HCT116 (cell line): ENCODE data around the gene SPATA21. TPM values are rescaled to one million over a fixed set of nuclear protein-coding genes. Genes with fewer than 3 reads are reported as not detected.

ENCODE experiments used
- ATAC-seq: fragments of 200-7000 bp; cut with Tn5 transposase; 2 replicates; pipeline ENCODE4 v1.9.1; 2020; ENCODE audit warnings: mild to moderate bottlenecking, moderate library complexity
- BruUV-seq: library from RNA; stranded (reverse); fragments of 400-500 nt; replicated peaks from 2 replicates; lab custom pipeline; 2021; lab: Mats Ljungman, UMichigan
- CTCF ChIA-PET: fragments of 300-600 bp; sonication (Branson Sonifier 250); formaldehyde crosslinking; loops from one replicate; lab custom pipeline; 2021; ENCODE audit warnings: antibody characterized with exemption; lab: Charles Lee
- POLR2A ChIA-PET: fragments of 300-600, 350-600 bp; sonication (Branson Sonifier 250); formaldehyde crosslinking; loops from one replicate; lab custom pipeline; 2021; ENCODE audit warnings: antibody characterized with exemption; lab: Charles Lee
- RAD21 ChIA-PET, 2 experiments: fragments of 300-600 bp; sonication (Branson Sonifier 250); formaldehyde crosslinking; loops; one replicate each; lab custom pipeline; 2023; ENCODE audit warnings: low total read pairs in 2 of 2; ENCODE audit not compliant: uncharacterized antibody in 2 of 2, unreplicated experiment in 2 of 2, low non-redundant PET in 1 of 2; lab: Charles Lee
- DNase-seq: peaks from one replicate; pipeline ENCODE4 v3.0.0-alpha.2; 2010; ENCODE audit warnings: low read depth, low spot score
- H2AFZ ChIP-seq: fragments of 200-600 bp; shearing (Covaris generic), sonication (generic); 2 replicates; pipeline ENCODE4 v1.6.1; 2017; ENCODE audit warnings: low read depth, mixed run types, mixed read lengths, antibody characterized with exemption, low read length; ENCODE audit not compliant: poor library complexity, severe bottlenecking
- H3K27ac ChIP-seq: 2 replicates; pipeline ENCODE4 v1.5.1; 2012; ENCODE audit warnings: low read depth, low read length
- H3K27me3 ChIP-seq: fragments of 200-600 bp; sonication (generic); 2 replicates; pipeline ENCODE4 v1.6.1; 2016; ENCODE audit warnings: mixed run types, low read length, mixed read lengths; ENCODE audit not compliant: insufficient read depth
- H3K36me3 ChIP-seq, 2 experiments: fragments of 200-500 bp in 1 of 2; fragments of 200-600 bp in 1 of 2; sonication (Bioruptor generic) in 1 of 2; sonication (generic) in 1 of 2; 2 replicates each; pipeline versions ENCODE4 v1.5.1 to v1.6.1; 2014 to 2016; ENCODE audit warnings: low read length in 2 of 2, inconsistent platforms in 1 of 2, mixed read lengths in 1 of 2, mixed run types in 1 of 2; ENCODE audit not compliant: insufficient read depth in 2 of 2, control insufficient read depth in 1 of 2
- H3K4me1 ChIP-seq, 2 experiments: fragments of 200-600 bp in 1 of 2; sonication (generic) in 1 of 2; 2 replicates each; pipeline versions ENCODE4 v1.5.1 to v1.6.1; 2012 to 2017; ENCODE audit warnings: low read length in 2 of 2, inconsistent platforms in 1 of 2, mild to moderate bottlenecking in 1 of 2, mixed read lengths in 1 of 2, mixed run types in 1 of 2, moderate library complexity in 1 of 2; ENCODE audit not compliant: insufficient read depth in 2 of 2, control insufficient read depth in 1 of 2
- H3K4me2 ChIP-seq: fragments of 200-600 bp; sonication (generic); 2 replicates; pipeline ENCODE4 v1.6.1; 2017; ENCODE audit warnings: mixed run types, low read length, mixed read lengths
- H3K4me3 ChIP-seq, 2 experiments: fragments of 200-600 bp in 1 of 2; sonication (generic) in 1 of 2; replicated peaks in 1 of 2; 2 replicates each; pipeline ENCODE4 v1.5.1; 2011 to 2016; ENCODE audit warnings: low read length in 2 of 2, control low read depth in 1 of 2, low read depth in 1 of 2, mild to moderate bottlenecking in 1 of 2, mixed read lengths in 1 of 2, mixed run types in 1 of 2
- H3K79me2 ChIP-seq: fragments of 200-600 bp; sonication (generic); 2 replicates; pipeline ENCODE4 v1.6.1; 2017; ENCODE audit warnings: mild to moderate bottlenecking, mixed run types, low read length, moderate library complexity, mixed read lengths; ENCODE audit not compliant: insufficient read depth
- H3K9ac ChIP-seq: fragments of 200-600 bp; sonication (generic); 2 replicates; pipeline ENCODE4 v1.6.1; 2016; ENCODE audit warnings: low read length, mixed read lengths
- H3K9me2 ChIP-seq: fragments of 200-600 bp; sonication (generic), shearing (Covaris generic); 2 replicates; pipeline ENCODE4 v1.6.1; 2017; ENCODE audit warnings: mixed run types, mild to moderate bottlenecking, moderate library complexity; ENCODE audit not compliant: insufficient read depth
- H3K9me3 ChIP-seq, 2 experiments: fragments of 200-500 bp in 1 of 2; fragments of 200-600 bp in 1 of 2; sonication (Bioruptor generic) in 1 of 2; sonication (generic) in 1 of 2; 2 replicates each; pipeline ENCODE4 v1.6.1; 2014 to 2017; ENCODE audit warnings: low read length in 2 of 2, mixed read lengths in 2 of 2, inconsistent platforms in 1 of 2, low read depth in 1 of 2, mild to moderate bottlenecking in 1 of 2, mixed run types in 1 of 2, moderate library complexity in 1 of 2; ENCODE audit not compliant: control insufficient read depth in 1 of 2, insufficient read depth in 1 of 2
- H4K20me1 ChIP-seq: fragments of 200-600 bp; sonication (generic), shearing (Covaris generic); 2 replicates; pipeline ENCODE4 v1.6.1; 2017; ENCODE audit warnings: mixed run types, mild to moderate bottlenecking, moderate library complexity; ENCODE audit not compliant: insufficient read depth
- CBX3 ChIP-seq: IDR thresholded peaks from 2 replicates; pipeline ENCODE4 v1.6.1; 2012; ENCODE audit warnings: low read depth
- CEBPB ChIP-seq: IDR thresholded peaks from 2 replicates; pipeline ENCODE4 v1.6.1; 2012; ENCODE audit warnings: low read depth
- EGR1 ChIP-seq: IDR thresholded peaks from 2 replicates; pipeline ENCODE4 v1.6.1; 2012; ENCODE audit warnings: low read depth
- ELF1 ChIP-seq: IDR thresholded peaks from 2 replicates; pipeline ENCODE4 v1.6.1; 2012; ENCODE audit warnings: low read depth, borderline replicate concordance
- EZH2 ChIP-seq: fragments of 200-600 bp; sonication (generic); IDR thresholded peaks from 2 replicates; pipeline ENCODE4 v1.6.1; 2017; ENCODE audit warnings: antibody characterized with exemption, mixed run types
- EZH2phosphoT487 ChIP-seq: fragments of 200-600 bp; IDR thresholded peaks from 2 replicates; pipeline ENCODE4 v1.6.1; 2018; ENCODE audit warnings: antibody characterized with exemption, borderline replicate concordance
- JUND ChIP-seq: IDR thresholded peaks from 2 replicates; pipeline ENCODE4 v1.6.1; 2012
- POLR2A ChIP-seq: IDR thresholded peaks from 2 replicates; pipeline ENCODE4 v1.7.0; 2011; ENCODE audit warnings: borderline replicate concordance; ENCODE audit not compliant: insufficient read depth, insufficient read length; ENCODE audit errors: extremely low read depth
- SIN3A ChIP-seq: IDR thresholded peaks from 2 replicates; pipeline ENCODE4 v1.6.1; 2012; ENCODE audit warnings: low read depth
- SRF ChIP-seq: IDR thresholded peaks from 2 replicates; pipeline ENCODE4 v1.6.1; 2012; ENCODE audit warnings: low read depth
- ZNF274 ChIP-seq: fragments of 200-500 bp; sonication (Bioruptor generic); IDR thresholded peaks from 2 replicates; pipeline ENCODE4 v1.6.1; 2014; ENCODE audit warnings: mild to moderate bottlenecking, low read depth, low read length, inconsistent platforms
- intact Hi-C: fragments of 100-400 bp; cut with micrococcal nuclease; formaldehyde crosslinking; loops from 2 replicates; pipeline ENCODE4 v1.10.0; 2022
- total RNA-seq: library from RNA; stranded (reverse); gene quantifications from one replicate; pipeline ENCODE4 v1.2.1, GENCODE V29; 2021; ENCODE audit not compliant: unreplicated experiment
- TF ChIP-seq, protein P1 (sequence below): IDR thresholded peaks from 2 replicates; pipeline ENCODE4 v1.6.1; 2012; ENCODE audit warnings: low read depth

The SPATA21 gene
- total RNA-seq, 1 experiment from 2014 or later, result not detected

DNA sequence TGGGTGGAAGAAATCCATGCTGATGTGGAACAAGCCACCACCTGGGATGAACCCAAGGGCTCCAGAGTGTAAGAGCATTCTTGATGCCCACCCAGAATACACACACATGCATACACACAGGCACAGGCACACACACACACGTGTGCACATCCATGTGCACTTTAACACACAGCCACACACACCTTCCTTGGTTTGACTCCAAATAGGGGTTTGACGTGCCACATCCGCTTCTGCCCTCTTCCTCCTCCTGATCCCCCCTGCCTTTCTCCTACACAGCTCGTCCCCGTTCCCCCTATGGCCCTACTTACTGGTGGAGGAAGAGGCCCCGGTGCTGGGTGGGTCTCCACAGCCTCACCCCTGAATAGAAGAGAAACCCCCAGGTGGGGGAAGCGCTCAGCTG lies 16.0 kb downstream of the SPATA21 start:
- TF ChIP-seq POLR2A (no peak), EGR1 (no peak), EZH2phosphoT487 (no peak), CBX3 (no peak), EZH2 (no peak), JUND (no peak), ELF1 (no peak), ZNF274 (no peak), CEBPB (no peak), SIN3A (no peak), SRF (no peak)
- TF ChIP-seq, protein P1, sequence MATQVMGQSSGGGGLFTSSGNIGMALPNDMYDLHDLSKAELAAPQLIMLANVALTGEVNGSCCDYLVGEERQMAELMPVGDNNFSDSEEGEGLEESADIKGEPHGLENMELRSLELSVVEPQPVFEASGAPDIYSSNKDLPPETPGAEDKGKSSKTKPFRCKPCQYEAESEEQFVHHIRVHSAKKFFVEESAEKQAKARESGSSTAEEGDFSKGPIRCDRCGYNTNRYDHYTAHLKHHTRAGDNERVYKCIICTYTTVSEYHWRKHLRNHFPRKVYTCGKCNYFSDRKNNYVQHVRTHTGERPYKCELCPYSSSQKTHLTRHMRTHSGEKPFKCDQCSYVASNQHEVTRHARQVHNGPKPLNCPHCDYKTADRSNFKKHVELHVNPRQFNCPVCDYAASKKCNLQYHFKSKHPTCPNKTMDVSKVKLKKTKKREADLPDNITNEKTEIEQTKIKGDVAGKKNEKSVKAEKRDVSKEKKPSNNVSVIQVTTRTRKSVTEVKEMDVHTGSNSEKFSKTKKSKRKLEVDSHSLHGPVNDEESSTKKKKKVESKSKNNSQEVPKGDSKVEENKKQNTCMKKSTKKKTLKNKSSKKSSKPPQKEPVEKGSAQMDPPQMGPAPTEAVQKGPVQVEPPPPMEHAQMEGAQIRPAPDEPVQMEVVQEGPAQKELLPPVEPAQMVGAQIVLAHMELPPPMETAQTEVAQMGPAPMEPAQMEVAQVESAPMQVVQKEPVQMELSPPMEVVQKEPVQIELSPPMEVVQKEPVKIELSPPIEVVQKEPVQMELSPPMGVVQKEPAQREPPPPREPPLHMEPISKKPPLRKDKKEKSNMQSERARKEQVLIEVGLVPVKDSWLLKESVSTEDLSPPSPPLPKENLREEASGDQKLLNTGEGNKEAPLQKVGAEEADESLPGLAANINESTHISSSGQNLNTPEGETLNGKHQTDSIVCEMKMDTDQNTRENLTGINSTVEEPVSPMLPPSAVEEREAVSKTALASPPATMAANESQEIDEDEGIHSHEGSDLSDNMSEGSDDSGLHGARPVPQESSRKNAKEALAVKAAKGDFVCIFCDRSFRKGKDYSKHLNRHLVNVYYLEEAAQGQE, result no peak
- intact Hi-C loops, result no loop called here
- Histone ChIP-seq H3K4me3 (no peak overlapping the region), H3K36me3 (no peaks in the 10 kb centered on the region), H3K9me3 (no peaks in the 10 kb centered on the region), H3K4me2 (no peak overlapping the region), H2AFZ (no peak overlapping the region), H3K9me2 (no peaks in the 10 kb centered on the region), H4K20me1 (no peaks in the 10 kb centered on the region), H3K27me3 (no peaks in the 10 kb centered on the region), H3K4me1 (peaks cover 0 to 16% of the 10 kb centered on the region in 2 experiments; a peak in 2 of 4 replicates), H3K9ac (no peak overlapping the region), H3K27ac (no peak overlapping the region), H3K79me2 (no peaks in the 10 kb centered on the region)
- POLR2A ChIA-PET, result no interaction called here
- RAD21 ChIA-PET, result no interaction called here
- CTCF ChIA-PET, result no interaction called here
- no peak for ATAC-seq
- BruUV-seq, result no TSS peak
- DNase-seq, result no peak
